HG03571 (cell line): ENCODE data around the gene DDX31.

Source experiments
- ATAC-seq: cut with Tn5 transposase; IDR thresholded peaks from one replicate; pipeline ENCODE4 v1.9.1; 2021; ENCODE audit not compliant: unreplicated experiment

Gene DDX31

GRCh38 chr9:132597073-132597775 lies 72.6 kb downstream of the DDX31 start:
- no peak for ATAC-seq

GRCh38 chr9:132596200-132596599 lies 73.6 kb downstream of the DDX31 start:
- ATAC-seq = no peak

- ATAC-seq = no peak
Measured at GRCh38 chr9:132595319-132595718, 74.5 kb downstream of the DDX31 start.

- no peak for ATAC-seq
Measured at GRCh38 chr9:132594412-132594811, 75.4 kb downstream of the DDX31 start.

GRCh38 chr9:132592451-132592850 lies 77.3 kb downstream of the DDX31 start:
- ATAC-seq = no peak

GRCh38 chr9:132591751-132592314 lies 78.0 kb downstream of the DDX31 start:
- ATAC-seq = no peak

- ATAC-seq = no peak
Measured at GRCh38 chr9:132591244-132591643, 78.5 kb downstream of the DDX31 start.

GRCh38 chr9:132590318-132591182 lies 79.2 kb downstream of the DDX31 start:
- no peak for ATAC-seq

- no peak for ATAC-seq
Measured at GRCh38 chr9:132590037-132590317, 79.8 kb downstream of the DDX31 start.

- no peak for ATAC-seq
Measured at GRCh38 chr9:132589148-132590036, 80.4 kb downstream of the DDX31 start.

GRCh38 chr9:132588501-132589147 lies 81.2 kb downstream of the DDX31 start:
- ATAC-seq = no peak

GRCh38 chr9:132588098-132588497 lies 81.7 kb downstream of the DDX31 start:
- ATAC-seq = no peak

- ATAC-seq = no peak
Measured at GRCh38 chr9:132587592-132587955, 82.2 kb downstream of the DDX31 start.

- no peak for ATAC-seq
Measured at GRCh38 chr9:132586830-132587591, 82.8 kb downstream of the DDX31 start.

GRCh38 chr9:132585954-132586829 lies 83.6 kb downstream of the DDX31 start:
- ATAC-seq = no peak

- ATAC-seq = no peak
Measured at GRCh38 chr9:132584601-132585560, 84.9 kb downstream of the DDX31 start.

- ATAC-seq = no peak
Measured at GRCh38 chr9:132583584-132584304, 86.0 kb downstream of the DDX31 start.
